DOHH2 (cell line): ENCODE measurements around the gene KCNMA1.

Experiments used
- H3F3A ChIP-seq: fragments of 200-600 bp; sonication (generic), shearing (Covaris generic); 2 replicates; pipeline ENCODE4 v1.6.0; 2016; ENCODE audit warnings: antibody characterized with exemption, mild to moderate bottlenecking; ENCODE audit not compliant: control insufficient read depth, insufficient read depth
- H3K27ac ChIP-seq: fragments of 200-600 bp; sonication (generic); 2 replicates; pipeline ENCODE4 v1.5.1; 2014; ENCODE audit warnings: low read depth, mild to moderate bottlenecking, low read length, moderate library complexity
- H3K27me3 ChIP-seq: fragments of 200-600 bp; sonication (generic); 2 replicates; pipeline ENCODE4 v1.6.1; 2014; ENCODE audit warnings: mild to moderate bottlenecking, low read length, mixed read lengths; ENCODE audit not compliant: control insufficient read depth
- H3K36me3 ChIP-seq: fragments of 200-600 bp; sonication (generic); 2 replicates; pipeline ENCODE4 v1.6.1; 2014; ENCODE audit warnings: mild to moderate bottlenecking, low read length, moderate library complexity, mixed read lengths; ENCODE audit not compliant: control insufficient read depth
- H3K4me1 ChIP-seq: fragments of 200-600 bp; sonication (generic); 2 replicates; pipeline ENCODE4 v1.6.1; 2014; ENCODE audit warnings: mild to moderate bottlenecking, low read length, mixed read lengths; ENCODE audit not compliant: control insufficient read depth
- H3K4me2 ChIP-seq: fragments of 200-600 bp; sonication (generic); 2 replicates; pipeline ENCODE4 v1.6.0; 2014; ENCODE audit warnings: mild to moderate bottlenecking, low read length, moderate library complexity
- H3K4me3 ChIP-seq: fragments of 200-600 bp; sonication (generic); 2 replicates; pipeline ENCODE4 v1.5.1; 2014; ENCODE audit warnings: mild to moderate bottlenecking, low read length, mixed read lengths
- H3K79me2 ChIP-seq: fragments of 200-600 bp; sonication (generic); 2 replicates; pipeline ENCODE4 v1.6.1; 2014; ENCODE audit warnings: mild to moderate bottlenecking, low read length, mixed read lengths; ENCODE audit not compliant: control insufficient read depth
- H3K9me2 ChIP-seq: fragments of 200-600 bp; sonication (generic); replicated peaks from 2 replicates; pipeline ENCODE4 v1.6.1; 2014; ENCODE audit warnings: mild to moderate bottlenecking, low read length, mixed read lengths; ENCODE audit not compliant: control insufficient read depth
- H3K9me3 ChIP-seq: fragments of 200-600 bp; sonication (generic); 2 replicates; pipeline ENCODE4 v1.6.1; 2014; ENCODE audit warnings: antibody characterized with exemption, low read length, mixed read lengths; ENCODE audit not compliant: control insufficient read depth, insufficient read depth
- H4K20me1 ChIP-seq: fragments of 200-600 bp; sonication (generic); 2 replicates; pipeline ENCODE4 v1.6.0; 2014; ENCODE audit warnings: low read depth, mild to moderate bottlenecking, antibody characterized with exemption, low read length, moderate library complexity; ENCODE audit not compliant: control insufficient read depth, insufficient read depth
- EZH2phosphoT487 ChIP-seq: fragments of 200-600 bp; sonication (generic); IDR thresholded peaks from 2 replicates; pipeline ENCODE4 v1.6.1; 2017; ENCODE audit warnings: borderline replicate concordance, mild to moderate bottlenecking, antibody characterized with exemption, low read length, moderate library complexity, mixed read lengths
- TF ChIP-seq, protein P1 (sequence below): fragments of 200-600 bp; sonication (generic); IDR thresholded peaks from one replicate; pipeline ENCODE4 v1.5.1; 2014; ENCODE audit warnings: antibody characterized with exemption, mild to moderate bottlenecking, low read depth, low read length; ENCODE audit not compliant: poor library complexity, severe bottlenecking

KCNMA1 gene

GRCh38 chr10:76918106-76918505 lies 719.5 kb downstream of the KCNMA1 start:
- Histone ChIP-seq H3K27ac (no peak overlapping the region), H3K4me2 (no peak overlapping the region), H3K36me3 (no peaks in the 10 kb centered on the region), H3K4me3 (no peak overlapping the region), H4K20me1 (no peaks in the 10 kb centered on the region), H3K9me2 (no peaks in the 10 kb centered on the region), H3K9me3 (no peaks in the 10 kb centered on the region), H3K27me3 (no peaks in the 10 kb centered on the region), H3K79me2 (no peaks in the 10 kb centered on the region), H3K4me1 (no peaks in the 10 kb centered on the region), H3F3A (no peaks in the 10 kb centered on the region)
- TF ChIP-seq EZH2phosphoT487, result no peak
- TF ChIP-seq, protein P1, sequence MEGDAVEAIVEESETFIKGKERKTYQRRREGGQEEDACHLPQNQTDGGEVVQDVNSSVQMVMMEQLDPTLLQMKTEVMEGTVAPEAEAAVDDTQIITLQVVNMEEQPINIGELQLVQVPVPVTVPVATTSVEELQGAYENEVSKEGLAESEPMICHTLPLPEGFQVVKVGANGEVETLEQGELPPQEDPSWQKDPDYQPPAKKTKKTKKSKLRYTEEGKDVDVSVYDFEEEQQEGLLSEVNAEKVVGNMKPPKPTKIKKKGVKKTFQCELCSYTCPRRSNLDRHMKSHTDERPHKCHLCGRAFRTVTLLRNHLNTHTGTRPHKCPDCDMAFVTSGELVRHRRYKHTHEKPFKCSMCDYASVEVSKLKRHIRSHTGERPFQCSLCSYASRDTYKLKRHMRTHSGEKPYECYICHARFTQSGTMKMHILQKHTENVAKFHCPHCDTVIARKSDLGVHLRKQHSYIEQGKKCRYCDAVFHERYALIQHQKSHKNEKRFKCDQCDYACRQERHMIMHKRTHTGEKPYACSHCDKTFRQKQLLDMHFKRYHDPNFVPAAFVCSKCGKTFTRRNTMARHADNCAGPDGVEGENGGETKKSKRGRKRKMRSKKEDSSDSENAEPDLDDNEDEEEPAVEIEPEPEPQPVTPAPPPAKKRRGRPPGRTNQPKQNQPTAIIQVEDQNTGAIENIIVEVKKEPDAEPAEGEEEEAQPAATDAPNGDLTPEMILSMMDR, result no peak

- H3K4me1 ChIP-seq, result no peaks in the 10 kb centered on the region
- H3K4me3 ChIP-seq, result no peak overlapping the region
- TF ChIP-seq EZH2phosphoT487, result no peak
- TF ChIP-seq, protein P1, result no peak
Measured at GRCh38 chr10:76917071-76917470, 720.5 kb downstream of the KCNMA1 start.

DNA sequence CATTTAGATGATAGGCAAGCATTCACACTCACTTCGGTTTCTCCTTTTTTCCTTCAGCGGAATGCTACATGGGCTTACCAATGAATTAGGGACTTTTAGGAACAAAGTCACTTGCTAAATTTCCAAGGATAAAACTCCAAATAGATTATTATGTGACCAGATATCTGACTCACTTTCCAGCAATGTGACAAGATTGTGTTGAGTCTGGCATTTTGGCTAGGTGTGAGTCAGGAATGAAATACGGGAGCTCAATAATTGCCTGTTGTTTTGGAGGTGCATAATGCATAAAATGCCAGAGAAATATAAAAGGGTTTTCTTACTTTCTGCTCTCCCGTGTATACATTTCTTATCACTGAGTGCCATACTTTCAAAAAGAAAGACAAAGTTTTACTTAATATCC lies 721.1 kb downstream of the KCNMA1 start:
- Histone ChIP-seq H3K9me3 (no peaks in the 10 kb centered on the region), H3F3A (no peaks in the 10 kb centered on the region), H3K4me2 (no peak overlapping the region), H3K27ac (no peak overlapping the region), H3K36me3 (no peaks in the 10 kb centered on the region), H3K4me3 (no peak overlapping the region), H3K27me3 (no peaks in the 10 kb centered on the region), H3K9me2 (no peaks in the 10 kb centered on the region), H4K20me1 (no peaks in the 10 kb centered on the region), H3K4me1 (no peaks in the 10 kb centered on the region), H3K79me2 (no peaks in the 10 kb centered on the region)
- no peak for TF ChIP-seq EZH2phosphoT487
- TF ChIP-seq, protein P1, result no peak

More at GRCh38 chr10:76917071-76917470, 720.5 kb downstream of the KCNMA1 start:
- Histone ChIP-seq H3K79me2 (no peaks in the 10 kb centered on the region), H3K9me3 (no peaks in the 10 kb centered on the region), H3K9me2 (no peaks in the 10 kb centered on the region), H3K27me3 (no peaks in the 10 kb centered on the region), H3K4me2 (no peak overlapping the region), H4K20me1 (no peaks in the 10 kb centered on the region), H3K27ac (no peak overlapping the region), H3K36me3 (no peaks in the 10 kb centered on the region), H3F3A (no peaks in the 10 kb centered on the region)
